Astrocyte of the cerebellum (primary cell): Measurements from ENCODE around the gene ARL14.
A peak's percentile ranks its signal among the peaks of the same experiment; 100 is the strongest.

ENCODE experiments used
- DNase-seq: peaks from one replicate; pipeline ENCODE4 v3.0.0-alpha.2; 2011; ENCODE audit warnings: low read depth
- H3K4me3 ChIP-seq: 2 replicates; pipeline ENCODE4 v1.5.1; 2011; ENCODE audit warnings: mild to moderate bottlenecking, low read depth, low read length, moderate library complexity
- in situ Hi-C: cut with HindIII; loops from 2 replicates; pipeline ENCODE4 v1.10.0; 2017; ENCODE audit warnings: low sequenced_read_pairs
- TF ChIP-seq, protein P1 (sequence below): IDR thresholded peaks from 2 replicates; pipeline ENCODE4 v1.5.1; 2012; ENCODE audit warnings: low read length, low read depth, moderate library complexity, mild to moderate bottlenecking; ENCODE audit errors: missing control alignments

ARL14 gene

GRCh38 chr3:160685144-160685766 is 8.3 kb downstream of the ARL14 start:
- no peak overlapping the region for H3K4me3 ChIP-seq
- in situ Hi-C loops, result no loop called here
- TF ChIP-seq, protein P1, sequence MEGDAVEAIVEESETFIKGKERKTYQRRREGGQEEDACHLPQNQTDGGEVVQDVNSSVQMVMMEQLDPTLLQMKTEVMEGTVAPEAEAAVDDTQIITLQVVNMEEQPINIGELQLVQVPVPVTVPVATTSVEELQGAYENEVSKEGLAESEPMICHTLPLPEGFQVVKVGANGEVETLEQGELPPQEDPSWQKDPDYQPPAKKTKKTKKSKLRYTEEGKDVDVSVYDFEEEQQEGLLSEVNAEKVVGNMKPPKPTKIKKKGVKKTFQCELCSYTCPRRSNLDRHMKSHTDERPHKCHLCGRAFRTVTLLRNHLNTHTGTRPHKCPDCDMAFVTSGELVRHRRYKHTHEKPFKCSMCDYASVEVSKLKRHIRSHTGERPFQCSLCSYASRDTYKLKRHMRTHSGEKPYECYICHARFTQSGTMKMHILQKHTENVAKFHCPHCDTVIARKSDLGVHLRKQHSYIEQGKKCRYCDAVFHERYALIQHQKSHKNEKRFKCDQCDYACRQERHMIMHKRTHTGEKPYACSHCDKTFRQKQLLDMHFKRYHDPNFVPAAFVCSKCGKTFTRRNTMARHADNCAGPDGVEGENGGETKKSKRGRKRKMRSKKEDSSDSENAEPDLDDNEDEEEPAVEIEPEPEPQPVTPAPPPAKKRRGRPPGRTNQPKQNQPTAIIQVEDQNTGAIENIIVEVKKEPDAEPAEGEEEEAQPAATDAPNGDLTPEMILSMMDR, result no peak
- no peak for DNase-seq

DNA sequence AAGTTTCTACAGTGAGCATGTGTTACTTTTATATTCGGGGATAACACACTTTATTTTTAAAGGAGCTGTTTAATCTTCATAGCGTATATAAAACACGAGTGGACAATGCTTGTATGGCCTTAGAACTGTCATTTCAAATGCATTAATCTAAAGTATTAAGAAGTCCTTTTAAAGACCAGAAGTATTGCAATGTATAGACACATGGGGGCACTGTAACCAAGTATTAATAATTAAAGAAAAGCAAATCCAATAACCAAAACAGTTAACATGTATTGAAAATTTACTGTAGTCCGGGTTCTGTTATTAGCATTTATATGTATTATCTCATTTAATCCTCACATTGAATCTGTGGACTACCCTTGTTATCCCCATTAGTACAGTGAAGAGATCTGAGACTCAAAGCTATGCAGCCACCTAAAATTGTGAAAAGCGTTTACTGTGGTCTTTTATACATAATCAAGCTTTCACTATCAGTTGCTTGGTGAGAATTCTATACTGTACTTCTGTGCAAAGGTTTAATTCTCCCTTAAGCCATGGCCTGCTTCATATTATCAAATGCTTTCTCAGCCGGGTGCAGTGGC is 10.1 kb downstream of the ARL14 start:
- DNase-seq, result no peak
- H3K4me3 ChIP-seq, result no peak overlapping the region
- in situ Hi-C loops, result no loop called here
- TF ChIP-seq, protein P1, result peak; percentile 5

- in situ Hi-C loops, result no loop called here
- H3K4me3 ChIP-seq, result no peak overlapping the region
- TF ChIP-seq, protein P1, result no peak
- DNase-seq, result no peak
Measured at GRCh38 chr3:160691151-160691550, 14.2 kb downstream of the ARL14 start.

DNA sequence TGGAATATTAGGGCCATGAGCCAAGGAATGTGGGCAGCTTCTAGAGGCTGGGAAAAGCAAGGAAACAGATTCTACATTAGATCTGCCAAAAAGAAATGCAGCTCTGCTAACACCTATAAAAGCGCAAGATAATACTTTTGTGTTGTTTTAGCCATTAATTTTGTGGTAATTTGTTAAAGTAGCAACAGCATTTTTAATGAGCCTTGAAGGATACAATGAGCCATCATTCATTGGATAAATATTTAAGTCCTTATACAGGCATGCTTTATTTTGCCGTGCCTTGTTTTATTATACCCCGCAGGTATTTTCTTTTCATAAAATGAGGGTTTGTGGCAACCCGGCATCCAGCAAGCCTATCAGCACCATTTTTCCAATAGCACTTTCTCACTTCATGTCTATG is 15.0 kb downstream of the ARL14 start:
- in situ Hi-C loops, result no loop called here
- no peak overlapping the region for H3K4me3 ChIP-seq
- TF ChIP-seq, protein P1, result no peak
- DNase-seq, result no peak

- in situ Hi-C loops, result no loop called here
- no peak overlapping the region for H3K4me3 ChIP-seq
- no peak for DNase-seq
- TF ChIP-seq, protein P1, result no peak
Measured at GRCh38 chr3:160693191-160693590, 16.2 kb downstream of the ARL14 start.

- no peak overlapping the region for H3K4me3 ChIP-seq
- TF ChIP-seq, protein P1, result no peak
- no peak for DNase-seq
- in situ Hi-C loops, result no loop called here
Measured at GRCh38 chr3:160694345-160694744, 17.4 kb downstream of the ARL14 start.
